Retina (tissue), 1 donor: ENCODE results near the gene MLEC.
A peak's percentile ranks its signal among the peaks of the same experiment; 100 is the strongest.
"Not testable (repeated sequence)": the region's sequence is repeated elsewhere in the genome, so short reads cannot be mapped to it uniquely, and the experiment has no call there.

Experiments used
- DNase-seq: peaks from one replicate; pipeline ENCODE4 v3.0.0-alpha.2; 2016

MLEC gene

GRCh38 chr12:120724720-120725119 is 37.8 kb downstream of the MLEC start:
- peak; percentile 6 for DNase-seq

DNA sequence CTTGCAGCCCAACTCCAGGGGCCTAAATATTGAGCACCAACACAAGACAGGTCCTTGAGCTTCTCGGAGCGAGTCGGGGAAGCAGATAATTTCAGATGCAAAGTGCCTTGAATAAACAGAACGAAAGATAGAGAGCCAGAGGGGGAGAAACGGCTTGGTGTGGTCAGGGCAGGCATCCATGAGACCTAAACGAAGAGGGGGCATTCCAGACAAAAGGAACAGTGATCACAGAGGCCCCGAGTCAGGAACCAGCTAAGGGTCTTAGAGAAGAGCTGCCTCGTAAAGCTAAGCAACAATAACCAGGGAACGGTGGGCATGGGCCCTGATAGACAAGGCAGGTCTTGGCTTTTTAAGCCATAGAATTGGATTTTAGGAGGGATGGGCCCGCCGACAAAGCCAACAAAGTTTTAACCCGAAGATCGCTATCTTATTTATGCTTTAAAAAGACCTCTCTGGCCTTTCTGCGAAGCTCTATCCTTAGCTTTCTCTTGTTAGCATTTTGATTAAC is 38.3 kb downstream of the MLEC start:
- no peak for DNase-seq

DNA sequence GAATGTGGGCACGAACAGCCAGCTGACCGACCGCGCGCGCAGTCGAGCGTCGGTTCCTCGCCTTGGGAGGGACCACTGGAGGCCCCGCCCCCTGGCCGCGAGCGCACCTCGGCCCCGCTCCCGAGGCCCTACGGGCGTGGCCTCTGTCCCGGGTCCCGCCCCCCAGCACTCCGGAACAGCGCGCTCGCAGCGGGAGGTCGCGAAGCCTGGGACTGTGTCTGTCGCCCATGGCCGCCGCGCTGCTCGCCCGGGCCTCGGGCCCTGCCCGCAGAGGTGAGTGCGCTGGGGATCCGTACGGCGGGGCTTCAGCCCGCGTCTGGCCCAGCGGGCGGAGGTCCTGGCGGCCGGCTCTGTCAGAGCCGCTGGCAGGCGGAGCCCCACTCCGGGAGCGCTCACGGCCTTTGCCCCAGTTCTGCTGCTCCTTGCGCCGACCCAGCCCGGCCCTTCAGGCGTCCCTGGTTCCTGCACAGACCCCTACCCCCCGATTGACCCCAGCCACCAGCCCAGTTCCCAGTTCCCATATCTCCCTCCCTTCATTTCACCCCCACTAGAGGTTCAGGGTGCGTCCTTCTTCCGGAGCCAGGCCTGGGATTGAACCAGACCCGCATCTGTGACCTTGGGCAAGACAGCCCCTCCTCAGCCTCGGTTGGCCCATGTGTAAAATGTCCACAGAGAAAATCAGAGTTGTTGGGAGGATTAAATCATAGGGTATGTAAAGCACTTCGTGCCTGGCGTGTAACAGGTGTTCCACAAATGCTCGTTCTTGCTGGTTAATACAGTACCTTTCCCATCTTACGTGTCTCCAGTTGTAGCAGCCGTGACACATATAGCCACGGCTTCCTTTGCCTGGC is 38.9 kb downstream of the MLEC start, which contains the start of gene ACADS:
Gene ACADS, plus strand, starts transcription at position 168 of the 851 bp plus-strand sequence. Its CDS starts 60 bp downstream, at position 228.
- DNase-seq = peak; percentile 94

- peak; percentile 10 for DNase-seq
Observed at GRCh38 chr12:120726510-120726793, 39.5 kb downstream of the MLEC start.

GRCh38 chr12:120726961-120727360 is 40.0 kb downstream of the MLEC start:
- DNase-seq = no peak

DNA sequence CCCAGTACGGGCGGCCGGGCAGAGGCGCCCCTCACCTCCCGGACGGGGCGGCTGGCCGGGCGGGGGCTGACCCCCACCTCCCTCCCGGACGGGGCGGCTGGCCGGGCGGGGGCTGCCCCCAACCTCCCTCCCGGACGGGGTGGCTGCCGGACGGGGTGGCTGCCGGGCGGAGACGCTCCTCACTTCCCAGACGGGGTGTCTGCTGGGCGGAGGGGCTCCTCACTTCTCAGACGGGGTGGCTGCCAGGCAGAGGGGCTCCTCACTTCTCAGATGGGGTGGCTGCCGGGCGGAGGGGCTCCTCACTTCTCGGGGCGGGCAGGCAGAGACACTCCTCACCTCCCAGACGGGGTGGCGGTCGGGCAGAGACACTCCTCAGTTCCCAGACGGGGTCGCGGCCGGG is 45.2 kb downstream of the MLEC start:
- not testable (repeated sequence) for DNase-seq

DNA sequence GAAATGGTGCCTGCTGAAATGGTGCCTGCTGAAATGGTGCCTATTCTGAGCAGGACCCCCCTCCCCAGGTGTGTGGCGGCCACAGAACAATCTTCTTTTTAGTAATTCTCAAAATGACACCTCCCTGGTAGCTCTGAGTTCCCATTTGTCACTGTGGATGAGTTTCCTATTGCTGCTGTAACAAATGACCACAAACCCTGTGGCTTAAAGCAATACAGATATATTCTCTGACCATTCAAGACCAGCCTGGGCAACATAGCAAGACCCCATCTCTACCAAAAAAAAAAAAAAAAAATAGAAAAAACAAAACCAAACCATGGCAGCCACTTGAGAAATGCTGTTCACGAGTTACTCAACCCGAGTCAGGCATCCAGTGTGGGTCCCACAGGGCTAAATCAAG is 46.6 kb downstream of the MLEC start:
- no peak for DNase-seq

DNA sequence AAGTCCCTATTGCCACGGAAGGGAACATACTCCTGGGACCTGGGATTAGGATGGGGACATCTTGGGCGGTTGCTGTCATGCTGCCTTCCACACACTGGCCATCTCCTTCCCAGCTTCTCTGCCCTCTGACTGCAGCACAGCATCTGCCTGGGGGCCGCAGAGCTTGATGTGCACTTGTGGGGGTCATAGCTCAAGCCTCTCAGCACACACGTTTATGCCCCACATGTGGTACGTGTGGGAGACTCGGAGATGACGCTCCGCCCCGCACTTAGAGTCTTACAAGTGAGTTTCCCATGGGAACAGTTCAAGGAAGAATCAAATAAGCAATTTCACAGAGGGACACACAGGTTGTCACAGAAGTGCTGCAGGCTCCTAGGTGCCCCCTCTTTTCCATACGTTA is 47.3 kb downstream of the MLEC start:
- DNase-seq = no peak

GRCh38 chr12:120735181-120735580 is 48.2 kb downstream of the MLEC start:
- no peak for DNase-seq

DNA sequence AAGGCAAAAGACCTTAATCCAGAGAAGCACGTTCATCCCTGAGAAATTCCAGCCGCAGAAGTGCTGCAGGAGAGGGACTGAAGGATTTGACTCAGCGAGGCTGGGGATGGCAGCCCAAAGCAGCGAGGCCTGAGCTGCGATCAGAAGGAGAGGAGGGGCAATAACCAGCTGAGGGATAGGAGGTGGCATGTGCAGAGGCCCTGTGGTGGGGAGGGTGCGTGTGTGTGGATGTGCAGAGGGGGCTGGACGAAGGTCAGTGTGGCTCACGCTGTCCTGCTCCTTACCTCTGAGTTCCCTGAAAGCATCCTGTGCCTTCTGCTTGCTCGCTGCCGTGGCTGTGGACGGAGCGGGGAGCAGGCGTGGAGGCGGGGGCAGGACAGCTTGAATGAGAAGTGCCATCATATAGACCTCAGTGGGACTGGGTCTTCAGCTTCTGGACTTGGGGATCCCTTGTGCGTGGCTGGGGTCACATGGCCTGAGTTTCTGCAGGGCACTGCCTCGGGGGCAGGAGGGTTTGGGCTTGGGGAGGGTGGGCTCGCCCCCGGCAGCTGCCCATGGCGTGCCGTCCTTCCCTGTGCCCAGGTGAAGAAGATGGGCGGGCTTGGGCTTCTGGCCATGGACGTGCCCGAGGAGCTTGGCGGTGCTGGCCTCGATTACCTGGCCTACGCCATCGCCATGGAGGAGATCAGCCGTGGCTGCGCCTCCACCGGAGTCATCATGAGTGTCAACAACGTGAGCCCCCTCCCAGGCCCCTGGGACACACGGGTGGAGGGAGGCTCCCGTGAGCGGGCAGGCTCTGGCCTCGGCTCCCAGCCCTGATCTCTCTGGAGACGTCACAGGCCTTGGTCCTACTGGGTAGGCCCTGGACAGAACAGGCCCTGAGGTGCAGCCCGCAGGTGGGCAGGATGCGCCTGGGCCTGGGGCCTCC is 49.7 kb downstream of the MLEC start:
- no peak for DNase-seq

DNA sequence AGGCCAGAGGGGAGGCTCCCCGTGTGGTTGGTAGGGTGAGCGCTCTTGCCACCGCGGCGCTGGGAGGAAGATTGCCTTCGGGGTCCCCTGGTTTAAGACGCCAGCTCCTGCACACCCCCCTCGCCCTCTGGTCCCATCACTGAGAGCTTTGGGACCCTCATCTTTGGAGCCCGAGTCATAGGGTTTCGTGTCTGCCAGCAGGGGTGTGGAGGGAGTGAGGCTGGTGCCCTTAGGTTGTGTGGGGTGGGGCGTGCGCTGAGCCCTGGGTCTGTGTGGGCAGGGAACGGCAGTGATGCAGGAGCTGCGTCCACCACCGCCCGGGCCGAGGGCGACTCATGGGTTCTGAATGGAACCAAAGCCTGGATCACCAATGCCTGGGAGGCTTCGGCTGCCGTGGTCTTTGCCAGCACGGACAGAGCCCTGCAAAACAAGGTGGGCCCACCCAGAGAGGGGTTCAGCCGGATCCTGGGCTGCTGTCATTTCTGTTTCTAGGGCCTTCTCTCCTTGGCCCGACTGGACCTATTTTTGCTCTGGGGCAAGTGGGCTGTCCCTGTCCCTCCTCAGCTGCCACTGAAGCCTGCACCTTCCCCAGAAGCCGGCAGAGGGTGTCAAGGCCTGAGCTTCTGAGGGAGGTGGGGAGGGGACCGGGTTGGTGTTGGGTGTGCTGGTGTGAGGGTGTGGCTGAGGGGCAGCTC is 50.8 kb downstream of the MLEC start:
- DNase-seq = no peak

GRCh38 chr12:120738252-120739030 is 51.5 kb downstream of the MLEC start:
- no peak for DNase-seq

GRCh38 chr12:120739031-120739762 is 52.2 kb downstream of the MLEC start:
- DNase-seq = no peak

- no peak for DNase-seq
Observed at GRCh38 chr12:120739821-120740613, 53.1 kb downstream of the MLEC start.

DNA sequence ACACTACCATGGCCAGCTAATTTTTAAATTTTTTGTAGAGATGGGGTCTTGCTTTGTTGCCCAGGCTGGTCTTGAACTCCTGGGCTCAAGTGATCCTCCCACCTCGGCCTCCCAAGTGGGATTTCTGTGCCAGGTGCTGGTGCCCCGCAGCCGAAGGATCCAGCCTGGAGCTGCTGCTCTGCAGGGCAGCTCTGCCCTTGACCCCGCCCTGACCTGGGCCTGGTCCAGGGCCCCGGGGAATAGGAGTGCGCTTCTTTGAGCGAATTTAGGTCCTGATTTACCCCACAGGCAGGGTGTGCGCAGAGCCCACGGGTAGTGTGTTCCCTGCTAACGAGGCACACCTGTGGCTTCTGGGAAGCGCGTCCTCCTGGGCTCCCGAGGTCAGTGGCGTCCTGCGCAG is 53.9 kb downstream of the MLEC start:
- DNase-seq = no peak

DNA sequence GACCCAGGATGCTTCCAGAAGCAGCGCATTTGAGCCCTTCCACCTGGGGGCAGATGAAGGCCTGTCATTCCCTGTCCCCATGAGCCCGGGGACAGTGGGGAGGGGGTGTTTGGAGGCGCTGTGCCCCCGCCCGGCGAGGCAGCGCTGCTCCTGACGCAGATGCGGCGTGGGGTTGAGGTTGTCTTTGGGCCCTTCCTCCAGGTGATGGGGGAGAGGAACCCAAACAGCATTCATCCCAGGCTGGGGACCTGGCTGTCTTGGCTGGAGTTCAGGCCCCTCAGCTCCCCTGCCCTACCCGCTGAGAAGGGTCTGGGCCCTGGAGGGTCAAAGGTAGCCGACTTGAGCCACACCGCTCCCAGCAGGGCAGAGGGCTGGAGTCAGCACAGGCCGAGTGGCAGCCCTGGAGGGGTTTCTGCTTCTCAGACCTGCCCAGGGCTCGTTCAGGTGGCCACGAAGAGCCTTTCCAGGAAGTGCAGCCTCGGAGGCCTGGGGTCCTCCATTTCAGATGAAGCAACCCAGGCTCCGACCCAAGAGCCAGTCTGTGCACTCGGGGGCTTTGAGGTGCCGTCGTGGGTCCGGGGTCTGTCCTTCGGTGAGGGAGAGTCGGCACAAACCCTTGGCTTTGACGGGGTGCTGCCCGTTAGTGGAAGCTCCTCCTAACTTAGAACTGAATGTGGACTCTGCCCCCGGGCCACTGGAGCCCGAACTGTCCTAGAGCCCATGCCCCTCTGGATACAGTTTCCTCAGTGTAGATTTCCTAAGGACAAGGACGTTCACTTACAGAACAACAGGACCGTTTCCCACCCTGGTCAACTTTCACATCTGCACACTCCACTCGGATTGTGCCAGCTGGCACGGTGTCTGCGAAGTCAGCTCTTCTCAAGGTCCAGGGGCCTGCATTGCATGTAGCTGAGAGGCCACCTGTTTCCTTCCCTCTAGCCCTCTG is 54.8 kb downstream of the MLEC start:
- DNase-seq = no peak

DNA sequence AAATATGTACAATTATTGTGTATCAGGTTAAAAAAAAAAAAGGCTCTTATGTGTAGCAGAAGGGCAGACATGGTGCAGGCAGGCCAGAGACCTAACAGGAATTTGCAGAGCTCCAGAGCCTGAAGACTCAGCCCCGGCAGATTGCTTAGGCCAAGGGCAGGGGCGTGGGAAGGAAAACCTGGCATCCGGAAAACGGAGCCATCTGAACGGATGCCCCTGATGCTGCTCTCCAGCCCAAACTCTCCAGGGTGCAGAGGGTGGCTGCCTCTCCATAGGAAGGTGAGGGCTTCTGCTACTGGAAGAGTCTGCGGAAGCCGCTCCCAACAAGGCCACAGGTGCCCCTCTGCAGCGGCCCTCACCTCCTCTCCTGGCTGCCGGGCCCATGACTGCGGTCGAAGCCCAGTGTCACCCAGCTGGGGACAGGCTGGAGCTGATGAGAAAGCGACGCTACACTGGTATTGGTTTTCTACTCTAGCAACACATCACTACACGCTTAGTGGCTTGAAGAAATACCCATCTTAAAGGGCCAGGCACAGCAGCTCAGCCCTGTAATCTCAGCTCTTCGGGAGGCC is 58.1 kb downstream of the MLEC start:
- DNase-seq = no peak

- no peak for DNase-seq
Observed at GRCh38 chr12:120748242-120748641, 61.3 kb downstream of the MLEC start.

DNA sequence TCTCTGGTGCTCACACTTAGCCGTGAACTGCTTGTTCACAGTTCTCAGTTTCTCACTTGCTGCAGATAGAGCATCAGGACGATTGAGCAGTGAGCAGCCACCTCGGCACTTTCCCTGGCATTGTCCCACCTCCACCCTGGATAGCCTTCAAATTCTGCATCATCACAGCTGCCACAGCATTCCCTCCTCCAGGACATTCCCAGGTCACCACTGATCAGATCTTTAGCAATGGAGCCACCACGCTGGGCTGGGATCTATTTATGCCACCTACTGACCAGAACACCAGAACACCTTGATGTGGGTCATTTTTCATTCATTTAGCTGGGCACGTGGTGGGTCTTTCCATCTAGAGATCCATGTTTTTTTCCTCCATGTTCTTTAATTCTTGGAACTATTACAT is 62.3 kb downstream of the MLEC start:
- no peak for DNase-seq
